ENCODE measurements around the gene SOD2.

GRCh38 chr6:159726255-159726917, 33.3 kb upstream of the SOD2 start:
- TF ChIP-seq POLR2AphosphoS5 (IDR thresholded peaks at IDR 0.05) (no peak), POLR2A (IDR thresholded peaks at IDR 0.05) (no peak)
- TF ChIP-seq, protein P1, sequence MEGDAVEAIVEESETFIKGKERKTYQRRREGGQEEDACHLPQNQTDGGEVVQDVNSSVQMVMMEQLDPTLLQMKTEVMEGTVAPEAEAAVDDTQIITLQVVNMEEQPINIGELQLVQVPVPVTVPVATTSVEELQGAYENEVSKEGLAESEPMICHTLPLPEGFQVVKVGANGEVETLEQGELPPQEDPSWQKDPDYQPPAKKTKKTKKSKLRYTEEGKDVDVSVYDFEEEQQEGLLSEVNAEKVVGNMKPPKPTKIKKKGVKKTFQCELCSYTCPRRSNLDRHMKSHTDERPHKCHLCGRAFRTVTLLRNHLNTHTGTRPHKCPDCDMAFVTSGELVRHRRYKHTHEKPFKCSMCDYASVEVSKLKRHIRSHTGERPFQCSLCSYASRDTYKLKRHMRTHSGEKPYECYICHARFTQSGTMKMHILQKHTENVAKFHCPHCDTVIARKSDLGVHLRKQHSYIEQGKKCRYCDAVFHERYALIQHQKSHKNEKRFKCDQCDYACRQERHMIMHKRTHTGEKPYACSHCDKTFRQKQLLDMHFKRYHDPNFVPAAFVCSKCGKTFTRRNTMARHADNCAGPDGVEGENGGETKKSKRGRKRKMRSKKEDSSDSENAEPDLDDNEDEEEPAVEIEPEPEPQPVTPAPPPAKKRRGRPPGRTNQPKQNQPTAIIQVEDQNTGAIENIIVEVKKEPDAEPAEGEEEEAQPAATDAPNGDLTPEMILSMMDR (IDR thresholded peaks at IDR 0.05), result no peak
